ENCODE results near the gene ZSCAN32.

Gene ZSCAN32

GRCh38 chr16:3413730-3414379, 13.1 kb upstream of the ZSCAN32 start:
- no peak overlapping the region for H3K4me3 ChIP-seq (replicated peaks; ENCODE audit: low read depth, low read length)
- no peak for TF ChIP-seq CTCF (IDR thresholded peaks at IDR 0.05; ENCODE audit: low read depth, low read length, missing control alignments)
- no peak for DNase-seq (ENCODE audit: extremely low read depth, low read depth)

GRCh38 chr16:3408561-3409197, 7.9 kb upstream of the ZSCAN32 start:
- DNase-seq (ENCODE audit: extremely low read depth, low read depth): no peak
- TF ChIP-seq CTCF (IDR thresholded peaks at IDR 0.05; ENCODE audit: low read depth, low read length, missing control alignments): no peak
- H3K4me3 ChIP-seq (replicated peaks; ENCODE audit: low read depth, low read length): no peak overlapping the region

GRCh38 chr16:3401719-3402397, 1.1 kb upstream of the ZSCAN32 start:
- peak overlapping the region; percentile 78 for H3K4me3 ChIP-seq (replicated peaks; ENCODE audit: low read depth, low read length)
- TF ChIP-seq CTCF (IDR thresholded peaks at IDR 0.05; ENCODE audit: low read depth, low read length, missing control alignments): no peak
- no peak for DNase-seq (ENCODE audit: extremely low read depth, low read depth)

GRCh38 chr16:3400446-3400778, 392 bp downstream of the ZSCAN32 start:
- TF ChIP-seq CTCF (IDR thresholded peaks at IDR 0.05; ENCODE audit: low read depth, low read length, missing control alignments): no peak
- DNase-seq (ENCODE audit: extremely low read depth, low read depth): no peak
- peak overlapping the region; percentile 78 for H3K4me3 ChIP-seq (replicated peaks; ENCODE audit: low read depth, low read length)

GRCh38 chr16:3389663-3390338, 11.0 kb downstream of the ZSCAN32 start:
- DNase-seq (ENCODE audit: extremely low read depth, low read depth): no peak
- no peak for TF ChIP-seq CTCF (IDR thresholded peaks at IDR 0.05; ENCODE audit: low read depth, low read length, missing control alignments)
- H3K4me3 ChIP-seq (replicated peaks; ENCODE audit: low read depth, low read length): no peak overlapping the region

- no peak for DNase-seq (ENCODE audit: extremely low read depth, low read depth)
- H3K4me3 ChIP-seq (replicated peaks; ENCODE audit: low read depth, low read length): no peak overlapping the region
- TF ChIP-seq CTCF (IDR thresholded peaks at IDR 0.05; ENCODE audit: low read depth, low read length, missing control alignments): no peak
These were observed 12.5 kb downstream of the ZSCAN32 start for GRCh38 chr16:3388325-3388724.

All from HFF-Myc (cell line).